Keratinocyte (primary cell): ENCODE measurements around the gene H2AZ2. TPM values are rescaled to one million over a fixed set of nuclear protein-coding genes. Genes with fewer than 3 reads are reported as not detected.

Experiments
- DNase-seq: peaks from one replicate; pipeline ENCODE4 v3.0.0-alpha.2; 2011; ENCODE audit warnings: low read depth, missing footprints, low spot score
- FAIRE-seq: peaks from 2 replicates; lab custom pipeline; 2011; peaks lifted over from hg19 to GRCh38; lab: Jason Lieb, UNC
- H2AFZ ChIP-seq: 2 replicates; pipeline ENCODE4 v1.6.0; 2012; ENCODE audit warnings: low read length, control low read depth, inconsistent platforms; ENCODE audit not compliant: control insufficient read depth
- H3K27ac ChIP-seq: 2 replicates; pipeline ENCODE4 v1.5.1; 2011; ENCODE audit warnings: low read length; ENCODE audit not compliant: control insufficient read depth, insufficient read depth
- H3K27me3 ChIP-seq: 3 replicates; pipeline ENCODE4 v1.6.0; 2011; ENCODE audit warnings: low read length; ENCODE audit not compliant: control insufficient read depth, insufficient read depth; ENCODE audit errors: extremely low read depth
- H3K36me3 ChIP-seq, 2 experiments: 2 replicates in 1 of 2; 3 replicates in 1 of 2; pipeline ENCODE4 v1.5.1; 2011; ENCODE audit warnings: low read length in 2 of 2, mild to moderate bottlenecking in 1 of 2; ENCODE audit not compliant: control insufficient read depth in 2 of 2, insufficient read depth in 2 of 2; ENCODE audit errors: extremely low read depth in 1 of 2
- H3K4me1 ChIP-seq: 3 replicates; pipeline ENCODE4 v1.5.1; 2011; ENCODE audit warnings: low read length; ENCODE audit not compliant: control insufficient read depth, insufficient read depth; ENCODE audit errors: extremely low read depth
- H3K4me2 ChIP-seq: 3 replicates; pipeline ENCODE4 v1.6.0; 2011; ENCODE audit warnings: low read depth, low read length; ENCODE audit not compliant: control insufficient read depth, insufficient read depth; ENCODE audit errors: extremely low read depth
- H3K4me3 ChIP-seq, 3 experiments: fragments of 200-600 bp in 1 of 3; sonication (generic) in 1 of 3; 2 replicates in 2 of 3; 3 replicates in 1 of 3; pipeline ENCODE4 v1.5.1; 2011 to 2016; ENCODE audit warnings: low read length in 3 of 3, mild to moderate bottlenecking in 3 of 3, control low read depth in 2 of 3, inconsistent platforms in 1 of 3, low read depth in 1 of 3, mixed read lengths in 1 of 3, mixed run types in 1 of 3, moderate library complexity in 1 of 3; ENCODE audit not compliant: control insufficient read depth in 2 of 3, insufficient read depth in 2 of 3; ENCODE audit errors: extremely low read depth in 1 of 3
- H3K79me2 ChIP-seq: 2 replicates; pipeline ENCODE4 v1.6.0; 2012; ENCODE audit warnings: low read length; ENCODE audit not compliant: control insufficient read depth, insufficient read depth
- H3K9ac ChIP-seq: 3 replicates; pipeline ENCODE4 v1.6.0; 2011; ENCODE audit warnings: low read length; ENCODE audit not compliant: control insufficient read depth, insufficient read depth; ENCODE audit errors: extremely low read depth
- H3K9me1 ChIP-seq: 3 replicates; pipeline ENCODE4 v1.6.0; 2011; ENCODE audit warnings: low read length; ENCODE audit not compliant: control insufficient read depth, insufficient read depth; ENCODE audit errors: extremely low read depth
- H3K9me3 ChIP-seq: 2 replicates; pipeline ENCODE4 v1.5.1; 2012; ENCODE audit warnings: low read depth, low read length; ENCODE audit not compliant: control insufficient read depth
- H4K20me1 ChIP-seq: 3 replicates; pipeline ENCODE4 v1.6.0; 2011; ENCODE audit warnings: low read length; ENCODE audit not compliant: control insufficient read depth, insufficient read depth; ENCODE audit errors: extremely low read depth
- EZH2 ChIP-seq: IDR thresholded peaks from one replicate; pipeline ENCODE4 v1.6.1; 2012; ENCODE audit warnings: inconsistent platforms, mild to moderate bottlenecking, low read length, moderate library complexity
- dilution Hi-C: fragments of 300-500 bp; cut with MboI; formaldehyde crosslinking; loops from one replicate; pipeline ENCODE4 v1.7.0; 2020; ENCODE audit warnings: low sequenced_read_pairs; ENCODE audit not compliant: extremely low pct_ligation_motif_present
- polyA plus RNA-seq, 5 experiments: library from polyadenylated mRNA; depleted of rRNA in 3 of 5; stranded (reverse) in 3 of 5; stranded (forward) in 1 of 5; unstranded in 1 of 5; fragments of >200 nt; gene quantifications; 1 replicate in 1 of 5; 2 replicates in 3 of 5; 3 replicates in 1 of 5; pipeline versions ENCODE4 v1.2.1 to v1.2.3, GENCODE V29; 2011 to 2012; ENCODE audit warnings: missing spikeins in 2 of 5, low read depth in 1 of 5, low replicate concordance in 1 of 5
- TF ChIP-seq, protein P1 (sequence below), 3 experiments: IDR thresholded peaks in 1 of 3; conservative IDR thresholded peaks in 1 of 3; optimal IDR thresholded peaks in 1 of 3; 2 replicates in 2 of 3; 3 replicates in 1 of 3; pipeline versions ENCODE3 to v1.5.1; 2011; ENCODE audit warnings: low read length in 3 of 3, mild to moderate bottlenecking in 3 of 3, moderate library complexity in 2 of 3, control low read depth in 1 of 3, inconsistent platforms in 1 of 3; ENCODE audit not compliant: insufficient read depth in 2 of 3; ENCODE audit errors: extremely low read depth in 1 of 3

Gene H2AZ2
- polyA plus RNA-seq, 1 donor (not counting 4 experiments of a cell fraction or from before 2014, with no cell fraction given), result 131 TPM

DNA sequence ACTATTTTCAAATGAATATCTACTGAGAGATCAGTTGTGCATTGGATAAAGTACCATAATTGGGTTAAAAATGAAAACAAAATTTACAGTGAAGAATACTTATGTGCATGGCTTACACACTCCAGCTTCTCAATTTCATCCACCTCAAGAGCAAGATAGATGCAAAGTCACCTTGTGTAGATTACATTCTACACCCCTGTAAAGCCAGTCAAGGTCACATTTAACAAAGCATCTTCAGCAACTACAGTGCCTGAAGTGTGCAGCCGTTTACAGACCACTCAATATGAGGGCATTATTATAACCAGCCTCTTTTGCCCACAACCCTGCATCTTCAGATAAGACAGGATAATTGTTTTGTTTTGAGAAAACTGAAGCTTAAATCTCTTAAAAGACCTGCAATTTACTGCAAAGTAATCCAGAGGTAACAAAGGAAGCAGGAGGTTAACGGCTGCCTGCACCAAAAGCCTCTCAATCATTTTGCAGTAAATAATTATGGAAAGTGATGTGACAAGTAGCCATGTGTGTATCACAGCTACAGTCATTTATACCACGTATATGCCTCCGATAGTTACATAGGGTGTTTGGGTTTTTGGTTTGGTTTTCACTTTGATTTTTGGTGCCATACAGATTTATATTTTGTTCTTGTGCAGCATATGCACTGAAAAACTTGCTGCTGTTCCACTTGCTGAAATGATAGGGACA lies 32.6 kb upstream of the H2AZ2 start:
- no peaks in the 10 kb centered on the region for H3K36me3 ChIP-seq
- dilution Hi-C loops, result no loop called here
- FAIRE-seq (peak; percentile 51), DNase-seq (no peak)
- TF ChIP-seq EZH2, result no peak
- TF ChIP-seq, protein P1, sequence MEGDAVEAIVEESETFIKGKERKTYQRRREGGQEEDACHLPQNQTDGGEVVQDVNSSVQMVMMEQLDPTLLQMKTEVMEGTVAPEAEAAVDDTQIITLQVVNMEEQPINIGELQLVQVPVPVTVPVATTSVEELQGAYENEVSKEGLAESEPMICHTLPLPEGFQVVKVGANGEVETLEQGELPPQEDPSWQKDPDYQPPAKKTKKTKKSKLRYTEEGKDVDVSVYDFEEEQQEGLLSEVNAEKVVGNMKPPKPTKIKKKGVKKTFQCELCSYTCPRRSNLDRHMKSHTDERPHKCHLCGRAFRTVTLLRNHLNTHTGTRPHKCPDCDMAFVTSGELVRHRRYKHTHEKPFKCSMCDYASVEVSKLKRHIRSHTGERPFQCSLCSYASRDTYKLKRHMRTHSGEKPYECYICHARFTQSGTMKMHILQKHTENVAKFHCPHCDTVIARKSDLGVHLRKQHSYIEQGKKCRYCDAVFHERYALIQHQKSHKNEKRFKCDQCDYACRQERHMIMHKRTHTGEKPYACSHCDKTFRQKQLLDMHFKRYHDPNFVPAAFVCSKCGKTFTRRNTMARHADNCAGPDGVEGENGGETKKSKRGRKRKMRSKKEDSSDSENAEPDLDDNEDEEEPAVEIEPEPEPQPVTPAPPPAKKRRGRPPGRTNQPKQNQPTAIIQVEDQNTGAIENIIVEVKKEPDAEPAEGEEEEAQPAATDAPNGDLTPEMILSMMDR (optimal IDR thresholded peaks at IDR 0.05 in 1 of 3, IDR thresholded peaks at IDR 0.05 in 1 of 3, conservative IDR thresholded peaks at IDR 0.05 in 1 of 3; ENCODE audit: extremely low read depth in 1 of 3, insufficient read depth in 2 of 3, low read length in 3 of 3), result no peak
- no peaks in the 10 kb centered on the region for H3K27me3 ChIP-seq
- peaks cover 30% of the 10 kb centered on the region for H3K4me1 ChIP-seq
- H3K4me2 ChIP-seq, result peak overlapping the region; percentile 91
- H3K9me3 ChIP-seq, result no peaks in the 10 kb centered on the region
- no peak overlapping the region for H3K9ac ChIP-seq
- peaks cover 14% of the 10 kb centered on the region for H4K20me1 ChIP-seq
- H3K79me2 ChIP-seq, result peaks cover 65% of the 10 kb centered on the region
- no peaks in the 10 kb centered on the region for H3K9me1 ChIP-seq
- peak overlapping the region; percentile 37 for H3K27ac ChIP-seq
- H2AFZ ChIP-seq, result no peak overlapping the region
- peak overlapping the region in 2 of 3 experiments; percentile 71 to 78 for H3K4me3 ChIP-seq

DNA sequence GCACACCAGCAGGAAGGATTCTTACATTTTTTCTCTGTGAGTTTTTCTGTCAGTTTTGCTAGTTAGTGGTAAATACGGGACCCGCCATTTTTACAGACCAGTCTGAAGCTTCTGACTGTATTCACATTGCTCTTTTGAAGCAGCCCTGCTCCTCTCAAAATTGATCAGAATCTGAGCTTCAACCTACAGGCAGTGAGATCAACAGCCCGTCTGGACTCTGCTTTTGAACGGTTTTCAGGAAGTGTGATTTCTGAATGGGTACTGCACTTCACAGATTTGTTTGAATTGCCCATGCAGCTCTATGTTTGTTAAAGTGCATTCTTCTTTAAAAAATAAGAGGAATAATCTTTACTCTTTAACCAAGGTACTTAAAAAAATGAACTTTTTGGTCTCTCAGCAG lies 28.5 kb upstream of the H2AZ2 start:
- H3K4me3 ChIP-seq, result no peak overlapping the region
- H3K9ac ChIP-seq, result no peak overlapping the region
- FAIRE-seq, result no peak
- TF ChIP-seq, protein P1 (optimal IDR thresholded peaks at IDR 0.05 in 1 of 3, IDR thresholded peaks at IDR 0.05 in 1 of 3, conservative IDR thresholded peaks at IDR 0.05 in 1 of 3; ENCODE audit: extremely low read depth in 1 of 3, insufficient read depth in 2 of 3, low read length in 3 of 3), result no peak
- no peak for TF ChIP-seq EZH2
- peaks cover 27% of the 10 kb centered on the region for H3K79me2 ChIP-seq
- H3K4me2 ChIP-seq, result no peak overlapping the region
- H3K36me3 ChIP-seq, result no peaks in the 10 kb centered on the region
- H3K27me3 ChIP-seq, result no peaks in the 10 kb centered on the region
- H3K4me1 ChIP-seq, result peaks cover 3% of the 10 kb centered on the region
- H3K27ac ChIP-seq, result no peak overlapping the region
- H3K9me1 ChIP-seq, result no peaks in the 10 kb centered on the region
- peaks cover 10% of the 10 kb centered on the region for H4K20me1 ChIP-seq
- no peak overlapping the region for H2AFZ ChIP-seq
- H3K9me3 ChIP-seq, result no peaks in the 10 kb centered on the region
- dilution Hi-C loops, result no loop called here
- no peak for DNase-seq
